Measurements from ENCODE around the gene SPNS2.

Gene SPNS2

GRCh38 chr17:4520060-4520893, 21.6 kb downstream of the SPNS2 start:
- no peak for DNase-seq (ENCODE audit: low read depth in 2 of 2)

GRCh38 chr17:4520894-4521600, 22.4 kb downstream of the SPNS2 start:
- DNase-seq (ENCODE audit: low read depth in 2 of 2), result no peak

- DNase-seq (ENCODE audit: low read depth in 2 of 2), result no peak
These were observed 24.0 kb downstream of the SPNS2 start for GRCh38 chr17:4522661-4523060.

GRCh38 chr17:4523946-4524345, 25.3 kb downstream of the SPNS2 start:
- no peak for DNase-seq (ENCODE audit: low read depth in 2 of 2)

GRCh38 chr17:4525691-4526397, 27.2 kb downstream of the SPNS2 start:
- no peak for DNase-seq (ENCODE audit: low read depth in 2 of 2)

GRCh38 chr17:4527134-4527533, 28.5 kb downstream of the SPNS2 start:
- DNase-seq (ENCODE audit: low read depth in 2 of 2), result no peak

- DNase-seq (ENCODE audit: low read depth in 2 of 2), result no peak
These were observed 29.0 kb downstream of the SPNS2 start for GRCh38 chr17:4527566-4528125.

- DNase-seq (ENCODE audit: low read depth in 2 of 2), result no peak
These were observed 31.0 kb downstream of the SPNS2 start for GRCh38 chr17:4529533-4530152.

GRCh38 chr17:4530799-4531730, 32.4 kb downstream of the SPNS2 start:
- DNase-seq (ENCODE audit: low read depth in 2 of 2), result no peak

- DNase-seq (ENCODE audit: low read depth in 2 of 2), result no peak
These were observed 33.5 kb downstream of the SPNS2 start for GRCh38 chr17:4531988-4532736.

- DNase-seq (ENCODE audit: low read depth in 2 of 2), result no peak
These were observed 34.3 kb downstream of the SPNS2 start for GRCh38 chr17:4532860-4533522.

GRCh38 chr17:4533523-4534504, 35.1 kb downstream of the SPNS2 start:
- no peak for DNase-seq (ENCODE audit: low read depth in 2 of 2)

- no peak for DNase-seq (ENCODE audit: low read depth in 2 of 2)
These were observed 35.8 kb downstream of the SPNS2 start for GRCh38 chr17:4534515-4534914.

GRCh38 chr17:4534928-4535666, 36.4 kb downstream of the SPNS2 start:
- DNase-seq (ENCODE audit: low read depth in 2 of 2), result no peak

- DNase-seq (ENCODE audit: low read depth in 2 of 2), result no peak
These were observed 37.1 kb downstream of the SPNS2 start for GRCh38 chr17:4535667-4536258.

- DNase-seq (ENCODE audit: low read depth in 2 of 2), result no peak
These were observed 37.6 kb downstream of the SPNS2 start for GRCh38 chr17:4536259-4536741.

Data from stimulated activated CD8-positive, alpha-beta memory T cell treated with anti-CD3 and anti-CD28 coated beads, Interleukin-2, amount 100 ng/mL, for 48 hours (primary cell).